Lower lobe of right lung (tissue), 2 donors: Measurements from ENCODE around the gene IRF2BPL. TPM values are rescaled to one million over a fixed set of nuclear protein-coding genes. Genes with fewer than 3 reads are reported as not detected.
A peak's percentile ranks its signal among the peaks of the same experiment; 100 is the strongest.

ENCODE experiments used
- ATAC-seq, 2 donors: fragments of 200-7000 bp; cut with Tn5 transposase; one replicate each; pipeline ENCODE4 v1.9.1; 2020 to 2022; ENCODE audit warnings: mild to moderate bottlenecking in 2 of 2, moderate library complexity in 2 of 2
- DNase-seq: peaks from one replicate; pipeline ENCODE4 v3.0.0-alpha.2; 2020
- H3K27ac ChIP-seq: fragments of 200-600 bp; one replicate; pipeline ENCODE4 v1.8.0; 2022
- H3K27me3 ChIP-seq: fragments of 200-600 bp; one replicate; pipeline ENCODE4 v1.8.0; 2022; ENCODE audit warnings: low read depth
- H3K36me3 ChIP-seq: fragments of 200-600 bp; one replicate; pipeline ENCODE4 v1.8.0; 2022; ENCODE audit warnings: mild to moderate bottlenecking
- H3K4me1 ChIP-seq: fragments of 200-600 bp; one replicate; pipeline ENCODE4 v1.8.0; 2022
- H3K4me3 ChIP-seq: fragments of 200-600 bp; one replicate; pipeline ENCODE4 v1.8.0; 2022; ENCODE audit warnings: mild to moderate bottlenecking
- H3K9me3 ChIP-seq: fragments of 200-600 bp; one replicate; pipeline ENCODE4 v1.8.0; 2022
- CTCF ChIP-seq: fragments of 200-600 bp; IDR thresholded peaks from one replicate; pipeline ENCODE4 v1.8.0; 2022; ENCODE audit warnings: antibody characterized with exemption, mild to moderate bottlenecking
- intact Hi-C: fragments of 100-400 bp; cut with DNase I; formaldehyde crosslinking; loops from one replicate; pipeline ENCODE4 v1.11.0; 2022
- total RNA-seq: library from RNA; stranded (reverse); fragmentation: NEBNext Ultra II Directional; extraction: Animal tissue kit (Norgen Biotek cat#: 25700); gene quantifications from one replicate; pipeline ENCODE4 v1.2.1, GENCODE V29; 2021
- donor health status: DM: no; HTN: yes; CAD: no; lungs with severe emphysema.

Gene IRF2BPL
- total RNA-seq, 1 donor from 2014 or later: 44.3 TPM

- Histone ChIP-seq H3K27ac (peak overlapping the region; percentile 8), H3K4me1 (peaks cover 33% of the 10 kb centered on the region), H3K36me3 (no peaks in the 10 kb centered on the region), H3K27me3 (no peaks in the 10 kb centered on the region), H3K9me3 (peaks cover 7% of the 10 kb centered on the region), H3K4me3 (no peak overlapping the region)
- intact Hi-C loops: loop anchor here (5.0 kb wide), 1 partner anchor 136 kb away; no protein-coding TSS in a partner anchor
- ATAC-seq (peak; percentile 83), DNase-seq (peak; percentile 85)
- peak; percentile 95 for TF ChIP-seq CTCF
Measured at GRCh38 chr14:77053046-77053841, 24.7 kb upstream of the IRF2BPL start.

- intact Hi-C loops: loop anchor here (5.0 kb wide), 1 partner anchor 135 kb away; no protein-coding TSS in a partner anchor
- Histone ChIP-seq H3K27me3 (no peaks in the 10 kb centered on the region), H3K4me1 (peaks cover 33% of the 10 kb centered on the region), H3K9me3 (peaks cover 7% of the 10 kb centered on the region), H3K4me3 (no peak overlapping the region), H3K36me3 (no peaks in the 10 kb centered on the region), H3K27ac (peak overlapping the region; percentile 8)
- no peak for TF ChIP-seq CTCF
- no peak for DNase-seq
- peak; percentile 50 to 54 for ATAC-seq
Measured at GRCh38 chr14:77052281-77053044, 24.0 kb upstream of the IRF2BPL start.

- no peak for TF ChIP-seq CTCF
- peak; percentile 88 for DNase-seq
- intact Hi-C loops: loop anchor here (5.0 kb wide), 1 partner anchor 134 kb away; no protein-coding TSS in a partner anchor
- H3K27me3 ChIP-seq: no peaks in the 10 kb centered on the region
- H3K9me3 ChIP-seq: peaks cover 4% of the 10 kb centered on the region
- peaks cover 44% of the 10 kb centered on the region for H3K4me1 ChIP-seq
- H3K4me3 ChIP-seq: no peak overlapping the region
- no peaks in the 10 kb centered on the region for H3K36me3 ChIP-seq
- peak; percentile 83 to 85 for ATAC-seq
- H3K27ac ChIP-seq: peak overlapping the region; percentile 82
Measured at GRCh38 chr14:77051116-77051515, 22.6 kb upstream of the IRF2BPL start.

- H3K27me3 ChIP-seq: no peaks in the 10 kb centered on the region
- no peak for DNase-seq
- H3K9me3 ChIP-seq: no peaks in the 10 kb centered on the region
- H3K36me3 ChIP-seq: no peaks in the 10 kb centered on the region
- intact Hi-C loops: no loop called here
- peak overlapping the region; percentile 94 for H3K27ac ChIP-seq
- ATAC-seq: no peak
- H3K4me3 ChIP-seq: no peak overlapping the region
- peaks cover 73% of the 10 kb centered on the region for H3K4me1 ChIP-seq
- TF ChIP-seq CTCF: no peak
Measured at GRCh38 chr14:77046721-77047120, 18.2 kb upstream of the IRF2BPL start.

- no peaks in the 10 kb centered on the region for H3K27me3 ChIP-seq
- TF ChIP-seq CTCF: no peak
- peak; percentile 67 to 76 for ATAC-seq
- H3K4me3 ChIP-seq: no peak overlapping the region
- intact Hi-C loops: no loop called here
- no peaks in the 10 kb centered on the region for H3K9me3 ChIP-seq
- H3K27ac ChIP-seq: peak overlapping the region; percentile 94
- DNase-seq: peak; percentile 77
- H3K4me1 ChIP-seq: peaks cover 75% of the 10 kb centered on the region
- H3K36me3 ChIP-seq: no peaks in the 10 kb centered on the region
Measured at GRCh38 chr14:77045238-77046162, 17.0 kb upstream of the IRF2BPL start.
